ENCODE measurements around the gene TRAF3. TPM values are rescaled to one million over a fixed set of nuclear protein-coding genes. Genes with fewer than 3 reads are reported as not detected.

Gene TRAF3
- total RNA-seq, 2 experiments from 2014 or later: 74.4 to 76.8 TPM

GRCh38 chr14:102737402-102738372, 39.6 kb upstream of the TRAF3 start:
- H3K36me3 Mint-ChIP-seq (ENCODE audit: low read depth): peaks cover 2% of the 10 kb centered on the region
- H3K27ac Mint-ChIP-seq: no peak overlapping the region
- DNase-seq: no peak
- H3K27me3 Mint-ChIP-seq (ENCODE audit: low read depth): no peaks in the 10 kb centered on the region
- H3K4me3 Mint-ChIP-seq: no peak overlapping the region
- CTCF ChIA-PET: interaction anchor here (0.6 to 0.8 kb wide), 2 partner anchors 10 to 448 kb away, joined by 3 read pairs; no protein-coding TSS in a partner anchor
- peaks cover 4% of the 10 kb centered on the region for H3K9me3 Mint-ChIP-seq
- H3K4me1 Mint-ChIP-seq (ENCODE audit: low read depth): no peaks in the 10 kb centered on the region
- intact Hi-C loops (cut with micrococcal nuclease): no loop called here

DNA sequence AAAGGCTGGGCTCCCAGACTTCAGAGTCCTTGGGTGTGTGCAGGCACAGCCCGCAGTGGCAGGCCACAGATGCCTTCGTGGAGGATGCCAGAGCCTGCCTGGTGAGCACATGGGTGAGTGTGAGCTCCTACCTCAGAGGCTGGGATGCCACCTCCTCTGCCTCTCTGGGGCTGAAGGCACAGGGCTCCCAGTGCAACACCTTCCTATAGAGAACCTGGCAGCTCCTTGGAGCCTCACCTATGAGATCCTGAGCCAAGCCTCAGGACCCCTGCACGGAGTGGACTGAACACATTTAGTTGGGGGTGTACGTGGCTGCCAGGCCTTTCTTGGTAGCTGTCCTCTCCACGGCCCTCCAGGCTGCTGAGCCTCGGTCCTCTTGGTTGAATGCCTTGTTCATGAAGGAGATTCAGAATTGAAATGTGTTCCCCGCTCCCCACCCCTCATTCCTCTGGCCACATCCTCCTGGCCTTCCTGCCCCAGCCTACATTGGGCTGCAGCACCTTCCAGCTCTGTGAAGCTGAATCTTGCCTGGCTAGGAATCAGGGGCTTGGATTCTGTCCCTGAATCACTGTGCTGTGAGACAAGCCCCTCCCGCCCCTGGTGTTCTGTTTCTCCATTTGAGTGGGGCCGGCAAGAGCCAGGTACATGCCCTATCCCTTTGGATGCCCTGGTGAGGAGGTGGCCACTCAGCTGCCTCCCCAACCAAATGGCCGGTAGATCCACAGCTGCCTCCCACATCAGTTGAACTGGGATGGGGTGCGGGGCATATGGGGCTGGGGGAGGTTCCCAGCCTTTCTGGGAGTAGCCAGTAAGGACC, 38.7 kb upstream of the TRAF3 start:
- Mint-ChIP-seq H3K36me3 (ENCODE audit: low read depth) (peaks cover 6% of the 10 kb centered on the region), H3K4me1 (ENCODE audit: low read depth) (no peaks in the 10 kb centered on the region), H3K9me3 (peaks cover 6% of the 10 kb centered on the region), H3K27me3 (ENCODE audit: low read depth) (no peaks in the 10 kb centered on the region), H3K4me3 (no peak overlapping the region), H3K27ac (no peak overlapping the region)
- DNase-seq: no peak
- CTCF ChIA-PET: no interaction called here
- intact Hi-C loops (cut with micrococcal nuclease): no loop called here

DNA sequence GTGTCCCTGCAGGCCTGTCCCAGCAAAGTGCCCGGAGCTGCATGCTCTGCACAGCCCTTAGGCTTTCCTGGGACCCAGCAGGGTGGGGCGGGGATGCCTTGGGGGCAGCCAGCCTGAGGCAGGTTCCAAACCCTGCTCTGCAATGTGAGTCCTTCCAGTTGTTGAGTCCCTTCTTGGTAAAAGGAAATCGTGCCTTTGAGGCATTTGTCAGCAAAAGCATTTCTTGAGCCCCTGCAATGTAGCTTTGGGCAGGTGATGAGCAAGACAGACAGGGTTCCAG, 38.1 kb upstream of the TRAF3 start:
- CTCF ChIA-PET: no interaction called here
- intact Hi-C loops (cut with micrococcal nuclease): no loop called here
- no peak overlapping the region for H3K27ac Mint-ChIP-seq

DNA sequence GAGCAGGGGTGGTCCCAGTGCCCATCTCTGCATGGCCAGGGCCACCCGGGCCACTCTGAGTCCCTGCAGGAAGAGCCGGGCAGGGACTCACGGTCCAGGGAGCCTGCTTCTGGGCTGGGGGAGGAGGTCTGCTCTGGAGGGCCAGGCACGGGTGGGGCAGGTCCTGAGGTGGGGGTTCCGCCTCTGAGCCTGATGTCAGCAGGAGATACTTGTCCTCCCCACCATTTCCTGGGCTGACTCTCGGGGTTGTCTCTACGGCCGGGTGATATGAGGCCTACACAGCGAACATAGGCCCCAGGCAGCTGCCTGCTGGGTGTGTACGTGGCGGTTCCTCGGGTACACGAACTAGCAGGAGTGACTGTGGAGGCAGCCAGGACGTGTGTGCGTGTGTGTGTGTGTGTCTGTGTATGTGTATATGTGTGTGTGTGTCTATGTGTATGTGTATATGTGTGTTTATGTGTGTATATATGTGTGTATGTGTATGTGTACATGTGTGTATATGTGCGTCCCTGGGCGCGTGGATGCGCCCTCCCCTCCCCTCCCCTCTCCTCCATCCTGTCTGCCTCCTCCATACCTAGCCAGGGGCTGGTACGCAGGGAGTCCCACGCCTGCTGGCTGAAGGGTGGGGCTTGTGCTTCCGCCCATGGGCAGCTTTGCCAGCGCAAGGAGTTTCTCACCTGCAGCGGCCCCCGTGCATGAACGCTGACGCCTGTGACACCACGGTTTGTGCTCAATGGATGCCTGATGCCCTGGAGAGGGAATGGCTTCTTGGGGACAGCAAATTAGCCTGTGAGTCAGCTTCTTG, 30.4 kb upstream of the TRAF3 start:
- no peaks in the 10 kb centered on the region for H3K4me1 Mint-ChIP-seq (ENCODE audit: low read depth)
- DNase-seq: no peak
- peaks cover 5% of the 10 kb centered on the region for H3K36me3 Mint-ChIP-seq (ENCODE audit: low read depth)
- no peak overlapping the region for H3K4me3 Mint-ChIP-seq
- H3K27me3 Mint-ChIP-seq (ENCODE audit: low read depth): no peaks in the 10 kb centered on the region
- peaks cover 4% of the 10 kb centered on the region for H3K9me3 Mint-ChIP-seq
- H3K27ac Mint-ChIP-seq: no peak overlapping the region
- intact Hi-C loops (cut with micrococcal nuclease): no loop called here
- CTCF ChIA-PET: no interaction called here

More for the DNA sequence above, 38.1 kb upstream of the TRAF3 start:
- no peak for DNase-seq
- H3K4me1 Mint-ChIP-seq (ENCODE audit: low read depth): no peaks in the 10 kb centered on the region
- peaks cover 6% of the 10 kb centered on the region for H3K9me3 Mint-ChIP-seq
- no peaks in the 10 kb centered on the region for H3K27me3 Mint-ChIP-seq (ENCODE audit: low read depth)
- H3K4me3 Mint-ChIP-seq: no peak overlapping the region
- H3K36me3 Mint-ChIP-seq (ENCODE audit: low read depth): peaks cover 5% of the 10 kb centered on the region

GRCh38 chr14:102748806-102749205, 28.4 kb upstream of the TRAF3 start:
- Mint-ChIP-seq H3K27me3 (ENCODE audit: low read depth) (no peaks in the 10 kb centered on the region), H3K27ac (no peak overlapping the region), H3K4me1 (ENCODE audit: low read depth) (no peaks in the 10 kb centered on the region), H3K9me3 (no peaks in the 10 kb centered on the region), H3K4me3 (no peak overlapping the region), H3K36me3 (ENCODE audit: low read depth) (no peaks in the 10 kb centered on the region)
- intact Hi-C loops (cut with micrococcal nuclease): no loop called here
- CTCF ChIA-PET: no interaction called here
- DNase-seq: no peak

DNA sequence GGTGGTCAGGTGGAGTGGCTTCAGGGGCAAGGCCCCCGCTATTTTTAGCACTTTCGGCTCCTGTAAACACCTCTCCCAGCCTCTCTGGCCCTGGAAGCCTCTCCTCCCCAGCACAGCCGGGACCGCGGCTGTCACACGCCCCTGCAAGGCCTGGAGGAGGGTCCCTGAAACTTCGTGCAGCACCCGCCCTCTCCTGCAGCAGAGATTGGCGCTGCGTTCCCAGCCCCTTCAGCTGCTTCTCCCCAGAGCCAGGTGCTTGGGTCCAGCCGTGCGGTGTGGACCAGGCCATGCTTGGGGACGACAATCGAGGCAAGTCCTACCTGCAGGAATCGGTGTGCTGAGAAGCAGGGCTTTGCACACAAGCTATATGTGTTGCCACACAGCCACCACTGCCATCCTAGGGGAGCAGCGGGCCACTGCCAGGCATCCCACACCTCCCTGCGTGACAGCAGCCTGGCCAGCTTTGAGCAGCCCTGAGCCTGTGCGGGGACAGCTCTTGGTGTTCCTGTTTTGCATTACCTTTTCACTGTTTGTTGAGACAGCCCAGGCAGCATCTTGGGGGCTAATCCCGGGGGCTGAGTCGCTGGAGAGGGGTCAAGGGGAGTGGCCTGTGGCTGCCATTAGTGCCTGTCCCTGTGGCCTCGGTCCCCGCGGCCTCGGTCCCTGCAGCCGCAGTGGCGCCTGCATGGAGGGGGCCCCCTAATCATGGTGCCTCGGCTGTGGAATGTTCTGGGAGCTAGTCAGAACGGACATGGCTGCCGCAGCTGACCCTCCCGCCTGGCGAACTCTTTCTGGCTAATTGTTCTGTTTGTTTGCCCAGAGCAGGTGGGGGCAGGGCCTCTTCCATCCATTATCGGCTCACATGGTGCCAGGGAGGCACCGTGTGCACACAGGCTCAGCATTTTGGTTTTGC, 27.6 kb upstream of the TRAF3 start:
- no peaks in the 10 kb centered on the region for H3K27me3 Mint-ChIP-seq (ENCODE audit: low read depth)
- CTCF ChIA-PET: no interaction called here
- H3K27ac Mint-ChIP-seq: no peak overlapping the region
- DNase-seq: no peak
- H3K9me3 Mint-ChIP-seq: no peaks in the 10 kb centered on the region
- no peak overlapping the region for H3K4me3 Mint-ChIP-seq
- H3K36me3 Mint-ChIP-seq (ENCODE audit: low read depth): no peaks in the 10 kb centered on the region
- no peaks in the 10 kb centered on the region for H3K4me1 Mint-ChIP-seq (ENCODE audit: low read depth)
- intact Hi-C loops (cut with micrococcal nuclease): no loop called here

GRCh38 chr14:102750376-102750775, 26.9 kb upstream of the TRAF3 start:
- Mint-ChIP-seq H3K4me1 (ENCODE audit: low read depth) (no peaks in the 10 kb centered on the region), H3K36me3 (ENCODE audit: low read depth) (no peaks in the 10 kb centered on the region), H3K27me3 (ENCODE audit: low read depth) (no peaks in the 10 kb centered on the region), H3K4me3 (no peak overlapping the region), H3K27ac (no peak overlapping the region), H3K9me3 (no peaks in the 10 kb centered on the region)
- DNase-seq: no peak
- intact Hi-C loops (cut with micrococcal nuclease): no loop called here
- CTCF ChIA-PET: no interaction called here

GRCh38 chr14:102751088-102751487, 26.2 kb upstream of the TRAF3 start:
- Mint-ChIP-seq H3K9me3 (no peaks in the 10 kb centered on the region), H3K27me3 (ENCODE audit: low read depth) (no peaks in the 10 kb centered on the region), H3K36me3 (ENCODE audit: low read depth) (no peaks in the 10 kb centered on the region), H3K4me1 (ENCODE audit: low read depth) (no peaks in the 10 kb centered on the region), H3K27ac (no peak overlapping the region), H3K4me3 (no peak overlapping the region)
- intact Hi-C loops (cut with micrococcal nuclease): no loop called here
- DNase-seq: no peak
- CTCF ChIA-PET: no interaction called here

- no peak for DNase-seq
- CTCF ChIA-PET: no interaction called here
- Mint-ChIP-seq H3K4me1 (ENCODE audit: low read depth) (no peaks in the 10 kb centered on the region), H3K36me3 (ENCODE audit: low read depth) (no peaks in the 10 kb centered on the region), H3K9me3 (no peaks in the 10 kb centered on the region), H3K27ac (no peak overlapping the region), H3K4me3 (no peak overlapping the region), H3K27me3 (ENCODE audit: low read depth) (no peaks in the 10 kb centered on the region)
- intact Hi-C loops (cut with micrococcal nuclease): no loop called here
Observed at GRCh38 chr14:102752239-102752847, 24.9 kb upstream of the TRAF3 start.

- H3K9me3 Mint-ChIP-seq: no peaks in the 10 kb centered on the region
- no peak overlapping the region for H3K27ac Mint-ChIP-seq
- intact Hi-C loops (cut with micrococcal nuclease): no loop called here
- no peak overlapping the region for H3K4me3 Mint-ChIP-seq
- CTCF ChIA-PET: no interaction called here
- no peaks in the 10 kb centered on the region for H3K4me1 Mint-ChIP-seq (ENCODE audit: low read depth)
- no peak for DNase-seq
- no peaks in the 10 kb centered on the region for H3K27me3 Mint-ChIP-seq (ENCODE audit: low read depth)
- H3K36me3 Mint-ChIP-seq (ENCODE audit: low read depth): no peaks in the 10 kb centered on the region
Observed at GRCh38 chr14:102754370-102755262, 22.6 kb upstream of the TRAF3 start.

DNA sequence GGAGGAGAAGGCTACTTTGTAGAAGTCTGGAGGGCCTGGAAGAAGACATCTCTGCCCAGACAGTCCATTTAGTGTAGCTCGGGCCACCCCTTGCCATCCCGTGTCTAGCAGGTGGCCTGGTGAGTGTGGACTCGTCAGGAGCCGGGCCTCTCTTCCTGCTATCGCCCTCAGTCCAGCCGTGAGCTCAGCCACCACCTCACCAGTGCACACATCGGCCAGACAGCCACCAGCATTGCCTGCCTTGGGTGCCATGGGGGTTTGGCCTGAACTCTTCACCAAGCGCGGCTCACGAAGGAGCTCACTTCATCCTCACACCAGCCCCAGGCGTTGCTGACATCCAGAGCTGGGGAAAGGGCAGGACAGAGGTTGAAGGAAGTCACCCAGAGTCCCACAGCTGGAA, 19.6 kb upstream of the TRAF3 start:
- no peak overlapping the region for H3K4me3 Mint-ChIP-seq
- intact Hi-C loops (cut with micrococcal nuclease): no loop called here
- H3K4me1 Mint-ChIP-seq (ENCODE audit: low read depth): no peaks in the 10 kb centered on the region
- H3K27me3 Mint-ChIP-seq (ENCODE audit: low read depth): peaks cover 4% of the 10 kb centered on the region
- CTCF ChIA-PET: no interaction called here
- no peak overlapping the region for H3K27ac Mint-ChIP-seq
- DNase-seq: no peak
- H3K9me3 Mint-ChIP-seq: no peaks in the 10 kb centered on the region
- H3K36me3 Mint-ChIP-seq (ENCODE audit: low read depth): no peaks in the 10 kb centered on the region

Measured in activated naive CD4-positive, alpha-beta T cell treated with anti-CD3 and anti-CD28 coated beads for 36 hours (primary cell).